OCI-LY7 (cell line): ENCODE results near the gene HCRTR1. TPM values are rescaled to one million over a fixed set of nuclear protein-coding genes. Genes with fewer than 3 reads are reported as not detected.

Experiments used
- BruUV-seq: library from RNA; stranded (reverse); fragments of 400-500 nt; replicated peaks from 2 replicates; lab custom pipeline; 2021; lab: Mats Ljungman, UMichigan
- CTCF ChIA-PET: fragments of 300-600 bp; sonication (Branson Sonifier 250); formaldehyde crosslinking; loops from one replicate; lab custom pipeline; 2022; ENCODE audit warnings: antibody characterized with exemption; ENCODE audit not compliant: unreplicated experiment; lab: Charles Lee
- POLR2A ChIA-PET: fragments of 300-600 bp; sonication (Branson Sonifier 250); formaldehyde crosslinking; loops from one replicate; lab custom pipeline; 2022; ENCODE audit warnings: antibody characterized with exemption; lab: Charles Lee
- DNase-seq: peaks from one replicate; pipeline ENCODE4 v3.0.0-alpha.2; 2015; ENCODE audit warnings: low spot score
- H2AFZ ChIP-seq: fragments of 200-600 bp; sonication (generic), shearing (Covaris generic); 2 replicates; pipeline ENCODE4 v1.6.1; 2014; ENCODE audit warnings: mild to moderate bottlenecking, antibody characterized with exemption, low read length, moderate library complexity
- H3K27ac ChIP-seq: fragments of 200-600 bp; sonication (generic); 2 replicates; pipeline ENCODE4 v1.5.1; 2014; ENCODE audit warnings: mixed run types, low read depth, mild to moderate bottlenecking, moderate library complexity, low read length, inconsistent platforms; ENCODE audit not compliant: poor library complexity, severe bottlenecking
- H3K36me3 ChIP-seq: fragments of 200-600 bp; sonication (generic); 2 replicates; pipeline ENCODE4 v1.6.1; 2014; ENCODE audit warnings: mild to moderate bottlenecking, antibody characterized with exemption, low read length, moderate library complexity, mixed read lengths; ENCODE audit not compliant: insufficient read depth
- H3K4me1 ChIP-seq: fragments of 200-600 bp; sonication (generic); 2 replicates; pipeline ENCODE4 v1.5.1; 2014; ENCODE audit warnings: mild to moderate bottlenecking, low read length; ENCODE audit not compliant: insufficient read depth, poor library complexity, severe bottlenecking
- H3K4me2 ChIP-seq: fragments of 200-600 bp; sonication (generic); 2 replicates; pipeline ENCODE4 v1.6.1; 2014; ENCODE audit warnings: mild to moderate bottlenecking, low read length
- H3K4me3 ChIP-seq: fragments of 200-600 bp; sonication (generic); 2 replicates; pipeline ENCODE4 v1.5.1; 2014; ENCODE audit warnings: mild to moderate bottlenecking, low read depth, low read length; ENCODE audit not compliant: poor library complexity, severe bottlenecking
- H3K79me2 ChIP-seq: fragments of 200-600 bp; sonication (generic); 2 replicates; pipeline ENCODE4 v1.6.1; 2016; ENCODE audit warnings: low read depth, mild to moderate bottlenecking, low read length, moderate library complexity, mixed read lengths; ENCODE audit not compliant: insufficient read depth
- H3K9me2 ChIP-seq: fragments of 200-600 bp; sonication (generic); 2 replicates; pipeline ENCODE4 v1.6.1; 2016; ENCODE audit warnings: mild to moderate bottlenecking, low read length, mixed read lengths; ENCODE audit not compliant: insufficient read depth
- H3K9me3 ChIP-seq: fragments of 200-600 bp; sonication (generic); 2 replicates; pipeline ENCODE4 v1.6.1; 2014; ENCODE audit warnings: mild to moderate bottlenecking, mixed run types, low read length, mixed read lengths
- H4K20me1 ChIP-seq: fragments of 200-600 bp; sonication (generic); 2 replicates; pipeline ENCODE4 v1.6.1; 2014; ENCODE audit warnings: mild to moderate bottlenecking, antibody characterized with exemption, low read length, moderate library complexity, mixed read lengths; ENCODE audit not compliant: insufficient read depth
- CTCF ChIP-seq: fragments of 200-600 bp; sonication (generic); conservative IDR thresholded peaks from 2 replicates; pipeline ENCODE4 v1.5.1; 2014; ENCODE audit warnings: mild to moderate bottlenecking, antibody characterized with exemption, low read length, moderate library complexity, mixed read lengths
- EZH2phosphoT487 ChIP-seq: fragments of 200-600 bp; sonication (generic); IDR thresholded peaks from 2 replicates; pipeline ENCODE4 v1.6.1; 2018; ENCODE audit warnings: low read depth, borderline replicate concordance, mild to moderate bottlenecking, mixed run types, antibody characterized with exemption, low read length, moderate library complexity, mixed read lengths
- intact Hi-C: fragments of 100-400 bp; cut with micrococcal nuclease; formaldehyde crosslinking; loops from one replicate; pipeline ENCODE4 v1.10.0; 2022; ENCODE audit not compliant: unreplicated experiment
- total RNA-seq, 2 experiments: library from RNA; depleted of rRNA in 1 of 2; stranded (reverse); fragments of >200 nt in 1 of 2; shearing (Covaris generic) in 1 of 2; gene quantifications; 2 replicates each; pipeline ENCODE4 v1.2.3, GENCODE V29; 2014 to 2022

Gene HCRTR1
- total RNA-seq, 2 experiments from 2014 or later: not detected

GRCh38 chr1:31644560-31645273 is 27.2 kb downstream of the HCRTR1 start, which contains the start of gene PEF1:
PEF1 (minus strand) TSS chr1:31644876; CDS start chr1:31644864, 12 bp downstream.
- Histone ChIP-seq H3K4me1 (peaks cover 15% of the 10 kb centered on the region), H3K79me2 (peaks cover 20% of the 10 kb centered on the region; the same call in 1 of the 2 replicates), H3K27ac (peak within 1 kb of the TSS; percentile 64), H3K4me2 (peak within 1 kb of the TSS; percentile 93), H3K4me3 (peak within 1 kb of the TSS; percentile 81), H3K9me2 (no peaks in the 10 kb centered on the region), H4K20me1 (no peaks in the 10 kb centered on the region), H2AFZ (peak within 1 kb of the TSS; percentile 81), H3K36me3 (0 out of 2 replicates have a peak, but pooled peaks cover 3% of the 10 kb centered on the region), H3K9me3 (no peaks in the 10 kb centered on the region)
- ChIA-PET CTCF (interaction anchor here (0.6 to 0.8 kb wide), 3 partner anchors 15 to 309 kb away, joined by 4 to 5 read pairs (median 4); no protein-coding TSS in a partner anchor), POLR2A (interaction anchor here (0.6 to 1.2 kb wide), 4 partner anchors 19 to 1707 kb away, joined by 3 read pairs; no protein-coding TSS in a partner anchor)
- TF ChIP-seq CTCF: no peak
- no peak for TF ChIP-seq EZH2phosphoT487
- peak; percentile 98 for DNase-seq
- intact Hi-C loops: no loop called here
- BruUV-seq: no TSS peak

- Histone ChIP-seq H2AFZ (peak overlapping the region; percentile 81), H4K20me1 (no peaks in the 10 kb centered on the region), H3K4me2 (peak overlapping the region; percentile 93), H3K27ac (peak overlapping the region; percentile 64), H3K36me3 (0 out of 2 replicates have a peak, but pooled peaks cover 3% of the 10 kb centered on the region), H3K4me1 (peaks cover 15% of the 10 kb centered on the region), H3K9me2 (no peaks in the 10 kb centered on the region), H3K4me3 (peak overlapping the region; percentile 81), H3K9me3 (no peaks in the 10 kb centered on the region), H3K79me2 (peaks cover 20% of the 10 kb centered on the region; the same call in 1 of the 2 replicates)
- ChIA-PET POLR2A (interaction anchor here (0.6 to 1.2 kb wide), 4 partner anchors 18 to 1707 kb away, joined by 3 read pairs; no protein-coding TSS in a partner anchor), CTCF (interaction anchor here (0.6 to 0.8 kb wide), 3 partner anchors 14 to 308 kb away, joined by 4 to 5 read pairs (median 4); no protein-coding TSS in a partner anchor)
- intact Hi-C loops: no loop called here
- BruUV-seq: TSS peak; percentile 87
- DNase-seq: no peak
- TF ChIP-seq EZH2phosphoT487 (no peak), CTCF (no peak)
Measured at GRCh38 chr1:31645274-31645568, 27.7 kb downstream of the HCRTR1 start.
